HG02610 (cell line): Measurements from ENCODE around the gene REX1BD.
A peak's percentile ranks its signal among the peaks of the same experiment; 100 is the strongest.
"Not testable (repeated sequence)": the region's sequence is repeated elsewhere in the genome, so short reads cannot be mapped to it uniquely, and the experiment has no call there.

Source experiments
- ATAC-seq: cut with Tn5 transposase; IDR thresholded peaks from one replicate; pipeline ENCODE4 v1.9.1; 2021; ENCODE audit warnings: mild to moderate bottlenecking, moderate library complexity; ENCODE audit not compliant: unreplicated experiment

Gene REX1BD

GRCh38 chr19:18576383-18576782 lies 12.2 kb upstream of the REX1BD start:
- ATAC-seq: no peak

GRCh38 chr19:18577365-18577914 lies 11.2 kb upstream of the REX1BD start:
- no peak for ATAC-seq

DNA sequence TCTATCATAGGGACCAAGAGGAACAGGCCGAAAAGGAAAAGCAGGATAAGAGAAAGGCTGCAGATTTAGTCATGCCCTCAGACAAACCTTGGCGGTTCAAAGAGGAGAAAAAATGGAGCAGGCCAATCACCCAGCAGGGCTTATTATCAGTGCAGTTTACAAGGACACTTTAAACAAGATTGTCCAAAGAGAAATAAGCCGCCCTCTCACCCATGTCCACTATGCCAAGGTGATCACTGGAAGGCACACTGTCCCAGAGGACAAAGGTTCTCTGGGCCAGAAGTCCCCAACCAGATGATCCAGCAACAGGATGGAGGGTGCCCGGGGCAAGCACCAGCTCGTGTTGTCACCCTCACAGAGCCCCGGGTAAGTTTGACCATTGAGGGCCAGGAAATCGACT lies 8.3 kb upstream of the REX1BD start:
- ATAC-seq: no peak

GRCh38 chr19:18586306-18586705 lies 2.3 kb upstream of the REX1BD start:
- no peak for ATAC-seq

DNA sequence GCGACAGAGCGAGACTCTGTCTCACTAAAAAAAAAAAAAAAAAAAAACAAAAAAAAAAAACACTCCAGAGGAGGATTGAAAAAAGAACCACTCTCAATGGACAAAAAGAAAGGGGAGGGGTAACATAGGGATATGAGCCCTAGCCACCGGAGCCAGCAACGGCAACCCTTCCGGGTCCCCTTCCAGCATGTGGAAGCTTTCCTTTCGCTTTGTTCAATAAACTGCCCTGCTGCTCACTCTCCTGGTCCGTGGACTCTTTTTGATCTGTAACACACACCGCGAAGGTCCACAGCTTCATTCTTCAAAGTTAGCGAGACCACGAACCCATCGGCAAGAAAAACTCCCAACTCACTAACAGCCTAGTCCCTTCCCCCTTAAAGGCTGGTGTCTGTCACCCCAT lies 1.0 kb upstream of the REX1BD start:
- no peak for ATAC-seq

- ATAC-seq: no peak
Measured at GRCh38 chr19:18587962-18588610, 512 bp upstream of the REX1BD start.

DNA sequence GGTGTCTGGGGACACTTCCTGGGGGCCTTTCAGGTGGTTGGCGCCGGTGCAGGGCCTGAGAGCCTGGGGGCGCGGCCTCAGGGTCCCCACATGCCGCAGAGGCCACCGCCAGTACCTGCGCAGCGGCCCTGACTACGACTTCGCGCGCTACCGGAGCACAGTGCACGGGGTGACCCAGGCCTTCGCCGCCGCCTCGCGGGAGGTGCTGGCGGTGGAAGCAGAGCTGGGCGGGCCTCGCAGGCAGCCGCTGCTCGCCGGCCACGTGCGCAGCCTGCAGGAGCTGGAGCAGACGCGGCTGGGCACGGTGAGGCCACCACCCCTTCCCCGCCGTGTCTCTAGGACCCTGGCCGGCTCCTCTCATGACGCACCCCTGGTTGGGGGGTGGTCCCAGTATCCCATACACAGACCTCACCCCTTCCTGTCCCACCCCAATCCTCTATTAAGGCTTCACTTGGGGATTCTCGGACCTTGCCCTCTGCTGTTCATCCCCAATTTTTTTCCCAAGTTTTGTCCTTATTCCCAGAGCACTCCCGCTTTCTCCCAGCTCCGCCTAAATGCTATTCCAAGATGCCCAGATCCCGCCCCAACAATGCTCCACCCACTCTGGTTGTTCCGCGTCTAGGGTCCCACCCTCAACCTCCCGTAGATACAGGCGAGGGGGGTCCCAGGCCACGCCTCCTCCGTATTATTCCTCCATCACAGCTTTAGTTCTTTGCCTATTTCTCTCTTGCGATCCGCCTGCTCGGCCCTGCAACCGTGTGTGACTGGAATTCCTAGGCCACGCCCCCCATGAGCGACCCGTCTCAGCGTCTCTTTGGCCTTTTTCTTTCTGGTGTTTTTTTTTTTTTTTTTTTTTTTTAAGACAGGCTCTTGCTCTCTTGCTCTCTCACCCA lies 1.0 kb downstream of the REX1BD start:
- peak; percentile 23 for ATAC-seq

GRCh38 chr19:18590273-18591272 lies 2.0 kb downstream of the REX1BD start:
- no peak for ATAC-seq

- ATAC-seq: no peak
Measured at GRCh38 chr19:18591735-18592385, 3.3 kb downstream of the REX1BD start.

DNA sequence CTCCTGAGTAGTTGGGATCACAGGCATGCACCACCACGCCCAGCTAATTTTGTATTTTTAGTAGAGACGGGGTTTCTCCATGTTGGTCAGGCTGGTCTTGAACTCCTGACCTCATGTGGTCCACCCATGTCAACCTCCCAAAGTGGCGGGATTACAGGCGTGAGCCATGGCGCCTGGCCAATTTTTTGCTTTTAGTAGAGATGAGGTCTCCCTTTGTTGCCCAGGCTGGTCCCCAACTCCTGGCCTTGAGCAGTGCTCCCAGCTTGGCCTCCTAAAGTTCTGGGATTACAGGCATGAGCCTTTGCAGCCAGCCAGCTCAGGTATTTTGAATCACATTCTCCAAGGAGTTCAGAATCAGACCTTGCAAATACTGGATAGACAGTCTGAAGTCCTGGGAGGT lies 4.1 kb downstream of the REX1BD start:
- ATAC-seq: not testable (repeated sequence)

- ATAC-seq: no peak
Measured at GRCh38 chr19:18593367-18594095, 4.9 kb downstream of the REX1BD start.

- peak; percentile 56 for ATAC-seq
Measured at GRCh38 chr19:18594096-18594823, 5.7 kb downstream of the REX1BD start.

- ATAC-seq: no peak
Measured at GRCh38 chr19:18594824-18595373, 6.3 kb downstream of the REX1BD start.

GRCh38 chr19:18595475-18595874 lies 6.9 kb downstream of the REX1BD start:
- ATAC-seq: no peak

DNA sequence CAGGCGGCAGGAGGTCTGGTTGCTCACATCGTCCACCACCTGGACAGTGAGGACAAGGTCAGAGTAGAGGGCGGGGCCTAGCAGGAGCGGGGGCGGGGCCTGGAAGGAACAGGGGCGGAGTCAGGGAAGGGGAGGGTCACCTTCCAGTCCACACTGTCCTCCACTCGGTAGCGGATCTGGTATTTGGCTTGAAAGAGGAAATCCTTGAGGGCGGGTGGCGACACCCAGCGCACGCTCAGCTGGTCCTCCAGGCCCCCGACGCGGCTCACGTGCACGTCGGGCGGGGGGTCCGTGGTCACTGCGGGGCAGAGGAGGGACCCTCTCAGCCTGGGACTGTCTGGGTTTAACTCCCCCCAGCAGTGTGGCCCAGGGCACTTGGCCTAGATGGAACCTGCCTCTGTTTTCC lies 8.2 kb downstream of the REX1BD start:
- no peak for ATAC-seq

GRCh38 chr19:18597809-18598660 lies 9.4 kb downstream of the REX1BD start:
- no peak for ATAC-seq

DNA sequence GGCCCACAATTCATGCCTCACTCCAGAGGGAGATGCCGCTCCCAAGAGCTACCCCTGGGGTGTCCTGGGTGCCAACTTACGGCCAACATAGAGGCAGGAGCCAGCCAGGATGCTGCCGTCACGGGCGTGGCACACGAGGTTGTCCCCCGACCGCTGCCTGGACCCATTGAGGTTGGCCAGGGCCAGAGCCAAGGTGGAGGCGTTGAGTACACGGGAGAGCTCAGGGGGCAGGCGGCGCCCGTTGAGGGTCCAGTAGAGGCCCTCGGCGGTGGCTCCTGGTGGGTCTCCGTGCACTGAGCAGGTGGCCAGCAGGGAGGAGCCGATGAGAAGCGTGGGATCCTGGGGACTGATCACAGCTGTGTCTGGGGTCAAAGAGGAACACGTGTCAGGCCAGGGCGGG lies 10.9 kb downstream of the REX1BD start:
- no peak for ATAC-seq
